CD4-positive, alpha-beta T cell treated with Interleukin-6 for 4 hours (primary cell): ENCODE measurements around the gene REXO4.
"Not testable (repeated sequence)": the region's sequence is repeated elsewhere in the genome, so short reads cannot be mapped to it uniquely, and the experiment has no call there.

ENCODE experiments used
- DNase-seq: peaks from one replicate; pipeline ENCODE4 v3.0.0-alpha.2; 2020; ENCODE audit warnings: mixed read lengths

The REXO4 gene, protein sequence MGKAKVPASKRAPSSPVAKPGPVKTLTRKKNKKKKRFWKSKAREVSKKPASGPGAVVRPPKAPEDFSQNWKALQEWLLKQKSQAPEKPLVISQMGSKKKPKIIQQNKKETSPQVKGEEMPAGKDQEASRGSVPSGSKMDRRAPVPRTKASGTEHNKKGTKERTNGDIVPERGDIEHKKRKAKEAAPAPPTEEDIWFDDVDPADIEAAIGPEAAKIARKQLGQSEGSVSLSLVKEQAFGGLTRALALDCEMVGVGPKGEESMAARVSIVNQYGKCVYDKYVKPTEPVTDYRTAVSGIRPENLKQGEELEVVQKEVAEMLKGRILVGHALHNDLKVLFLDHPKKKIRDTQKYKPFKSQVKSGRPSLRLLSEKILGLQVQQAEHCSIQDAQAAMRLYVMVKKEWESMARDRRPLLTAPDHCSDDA

DNA sequence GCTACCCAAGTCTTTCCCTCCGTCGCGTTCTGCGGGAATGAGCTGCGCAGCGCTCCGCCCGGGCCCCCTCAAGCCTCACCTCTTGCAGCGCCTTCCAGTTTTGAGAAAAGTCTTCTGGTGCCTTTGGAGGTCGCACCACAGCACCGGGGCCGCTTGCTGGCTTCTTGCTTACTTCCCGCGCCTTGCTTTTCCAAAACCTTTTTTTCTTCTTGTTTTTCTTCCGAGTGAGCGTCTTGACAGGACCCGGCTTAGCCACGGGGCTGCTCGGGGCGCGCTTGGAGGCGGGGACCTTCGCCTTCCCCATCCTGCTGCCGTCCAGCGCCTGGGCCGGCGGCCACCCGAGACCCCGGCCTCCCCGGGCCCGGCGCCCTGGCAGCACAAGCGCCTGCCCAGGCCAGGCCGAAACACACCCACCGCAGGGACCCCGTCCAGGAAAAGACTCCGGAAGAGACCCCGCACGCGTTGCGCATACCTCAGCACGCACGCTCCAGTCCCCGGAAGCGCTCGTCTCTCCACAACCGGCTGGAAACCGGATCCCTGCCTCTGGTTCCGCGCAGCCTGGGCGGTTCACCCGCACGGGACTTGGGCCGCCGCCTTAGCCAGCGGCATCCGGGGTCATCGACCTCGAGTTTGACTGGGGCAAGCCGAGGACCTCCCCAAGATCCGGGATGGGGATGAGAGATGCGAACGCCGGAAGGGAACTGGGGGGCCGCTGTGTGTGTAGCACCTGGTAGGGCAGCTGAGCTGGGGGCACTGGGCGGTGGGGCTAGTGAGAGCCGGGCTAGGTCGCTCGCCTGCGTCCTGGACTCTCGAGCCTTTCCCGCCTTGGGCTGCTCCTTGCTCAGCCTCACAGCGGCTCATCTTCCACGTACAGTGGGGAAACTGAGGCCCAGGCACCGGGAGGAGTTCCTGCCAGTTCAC lies at the start of gene REXO4:
Gene REXO4, minus strand, starts transcription at position 470 of the 921 bp plus-strand sequence. Its CDS starts 166 bp downstream, at position 304.
- peak; percentile 83 for DNase-seq

DNA sequence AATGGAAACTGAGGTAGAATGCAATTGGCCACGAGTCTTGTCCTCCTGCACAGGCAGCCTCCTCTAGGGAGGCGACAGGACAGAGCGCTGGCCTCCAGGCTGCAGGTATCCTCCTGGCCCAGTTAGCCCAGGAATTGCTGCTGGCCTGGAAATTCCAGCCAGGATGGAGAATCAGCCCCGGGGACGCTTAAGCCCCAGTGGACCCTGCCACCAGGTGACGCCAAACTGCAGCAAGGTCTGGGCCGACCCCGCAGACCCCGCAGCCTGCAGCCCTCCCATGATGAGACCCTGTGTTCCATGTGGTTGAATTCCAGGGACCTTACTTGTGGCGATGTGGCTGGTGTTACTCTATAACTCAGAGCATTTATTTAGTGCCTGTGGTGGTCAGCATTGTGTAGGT lies 49.3 kb upstream of the REXO4 start:
- no peak for DNase-seq

DNA sequence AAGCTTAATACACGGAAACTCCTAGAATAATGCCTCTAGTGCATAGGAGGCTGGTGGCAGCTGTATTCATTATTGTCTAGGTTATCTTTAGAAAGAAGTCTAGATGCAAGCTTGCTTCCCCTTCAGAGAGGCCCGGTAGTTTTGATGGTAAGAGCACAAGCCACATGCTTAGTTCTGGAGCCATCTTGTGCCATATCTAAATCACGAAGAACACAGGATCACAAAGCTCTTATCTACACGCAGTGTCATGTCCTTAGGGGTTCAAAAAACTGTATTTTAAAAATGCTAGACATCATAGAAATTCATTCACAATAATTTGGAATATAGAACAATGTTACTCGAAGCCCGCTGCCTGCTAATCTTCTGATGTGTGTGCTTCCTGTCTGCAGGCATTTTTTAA lies 48.2 kb upstream of the REXO4 start:
- DNase-seq = no peak

DNA sequence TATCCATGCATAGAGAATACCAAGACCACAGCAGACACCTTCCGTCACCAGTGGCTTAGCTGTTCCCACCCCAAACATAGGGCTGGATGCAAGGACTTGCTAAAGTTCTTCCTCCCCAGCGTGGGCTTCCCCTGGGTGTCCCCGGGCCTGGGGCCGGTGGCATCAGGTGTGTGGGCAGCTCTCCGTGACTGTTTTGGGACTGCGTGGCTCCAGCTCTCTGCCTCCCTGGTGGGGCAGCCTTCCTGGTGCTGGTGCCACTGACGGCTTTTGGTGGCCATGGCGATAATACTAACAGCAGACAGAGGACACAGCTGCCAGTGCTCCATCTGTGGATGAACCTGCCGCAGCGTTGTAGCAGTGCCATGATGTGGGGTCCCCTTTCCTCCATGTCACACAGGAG lies 46.8 kb upstream of the REXO4 start:
- DNase-seq = no peak

DNA sequence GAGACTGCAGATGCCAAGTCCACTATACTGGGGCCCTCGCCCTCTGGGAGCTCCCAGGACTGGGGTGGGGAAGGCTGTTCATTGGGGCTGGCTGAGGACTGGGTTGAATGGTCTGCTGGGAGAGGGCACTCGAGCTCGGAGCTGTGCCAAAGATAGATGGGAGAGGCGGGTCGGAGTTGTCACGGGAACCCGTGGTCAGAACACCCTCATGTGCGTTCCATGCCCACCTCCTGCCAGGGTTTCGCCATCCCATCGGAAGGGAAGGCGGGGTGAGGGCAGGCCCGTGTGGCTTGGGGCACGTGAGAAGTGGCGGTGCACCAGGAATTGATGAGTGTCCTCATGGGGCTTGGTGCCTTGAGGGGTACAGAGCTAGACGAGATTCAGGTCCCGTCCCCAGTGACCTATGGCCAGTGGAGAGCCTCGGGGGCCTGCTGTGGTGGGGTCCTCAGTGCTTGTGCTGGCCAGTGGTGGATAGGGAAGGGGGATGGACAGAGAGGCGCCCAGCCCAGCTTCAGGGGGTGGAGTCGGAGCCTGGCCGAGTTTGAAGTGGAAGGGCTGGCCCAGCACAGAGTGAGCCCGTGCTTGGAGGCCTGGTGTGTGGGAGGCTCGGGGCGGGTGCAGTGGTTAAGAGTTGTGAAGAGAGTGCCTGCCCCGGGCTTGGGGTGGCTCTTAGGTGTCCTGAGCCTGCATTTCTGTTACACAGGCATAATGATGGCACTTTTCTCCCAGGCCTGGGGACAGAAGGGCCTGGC lies 46.2 kb upstream of the REXO4 start:
- DNase-seq = no peak

DNA sequence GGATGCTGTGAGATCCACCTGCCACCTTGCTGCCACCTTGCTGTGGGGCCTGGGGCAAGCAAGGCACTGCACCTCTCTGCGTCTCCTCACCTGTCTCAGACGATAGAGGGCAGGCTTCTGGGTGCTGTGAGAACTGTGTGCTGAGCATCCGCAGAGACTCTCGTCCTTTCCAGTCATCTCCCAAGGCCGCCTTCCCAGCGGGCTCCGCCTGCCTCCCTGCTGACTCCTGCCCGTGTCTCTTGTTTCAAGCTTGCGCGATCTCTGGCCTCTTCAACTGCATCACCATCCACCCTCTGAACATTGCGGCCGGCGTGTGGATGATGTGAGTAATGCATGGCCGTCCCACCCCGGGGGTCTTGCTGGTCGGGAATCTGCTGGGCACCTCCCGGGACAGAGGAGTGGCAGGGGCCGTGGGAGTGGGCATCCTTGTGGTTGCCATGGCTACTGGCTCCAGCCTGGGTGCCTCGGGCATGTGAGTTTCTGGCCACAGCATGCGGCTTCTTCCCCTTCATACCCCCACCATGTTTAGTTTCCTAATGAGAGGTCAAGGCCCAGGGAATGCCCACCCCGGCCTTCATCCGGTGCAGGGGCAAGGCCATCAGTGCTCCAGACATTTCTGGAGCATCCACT lies 45.5 kb upstream of the REXO4 start:
- DNase-seq = peak; percentile 15

DNA sequence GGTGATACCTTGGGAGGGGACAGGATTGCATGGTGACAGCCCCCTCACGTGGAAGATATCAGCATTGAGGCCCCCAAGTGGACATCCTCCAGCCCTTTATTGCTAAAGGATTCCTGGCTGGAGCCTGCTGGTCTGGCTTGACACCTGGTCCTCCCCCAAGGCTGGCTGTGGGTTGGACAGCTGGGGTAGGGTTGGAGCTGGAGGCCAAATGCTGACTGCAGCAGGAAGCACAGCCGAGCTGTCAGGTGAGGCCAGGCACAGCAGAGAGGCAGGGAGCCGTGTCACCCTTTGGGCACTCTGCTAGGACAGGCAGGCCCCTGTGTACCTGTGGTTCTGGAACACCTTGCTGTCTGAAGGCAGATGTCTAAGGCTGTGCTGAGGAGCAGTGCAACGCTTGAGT lies 44.2 kb upstream of the REXO4 start:
- no peak for DNase-seq

DNA sequence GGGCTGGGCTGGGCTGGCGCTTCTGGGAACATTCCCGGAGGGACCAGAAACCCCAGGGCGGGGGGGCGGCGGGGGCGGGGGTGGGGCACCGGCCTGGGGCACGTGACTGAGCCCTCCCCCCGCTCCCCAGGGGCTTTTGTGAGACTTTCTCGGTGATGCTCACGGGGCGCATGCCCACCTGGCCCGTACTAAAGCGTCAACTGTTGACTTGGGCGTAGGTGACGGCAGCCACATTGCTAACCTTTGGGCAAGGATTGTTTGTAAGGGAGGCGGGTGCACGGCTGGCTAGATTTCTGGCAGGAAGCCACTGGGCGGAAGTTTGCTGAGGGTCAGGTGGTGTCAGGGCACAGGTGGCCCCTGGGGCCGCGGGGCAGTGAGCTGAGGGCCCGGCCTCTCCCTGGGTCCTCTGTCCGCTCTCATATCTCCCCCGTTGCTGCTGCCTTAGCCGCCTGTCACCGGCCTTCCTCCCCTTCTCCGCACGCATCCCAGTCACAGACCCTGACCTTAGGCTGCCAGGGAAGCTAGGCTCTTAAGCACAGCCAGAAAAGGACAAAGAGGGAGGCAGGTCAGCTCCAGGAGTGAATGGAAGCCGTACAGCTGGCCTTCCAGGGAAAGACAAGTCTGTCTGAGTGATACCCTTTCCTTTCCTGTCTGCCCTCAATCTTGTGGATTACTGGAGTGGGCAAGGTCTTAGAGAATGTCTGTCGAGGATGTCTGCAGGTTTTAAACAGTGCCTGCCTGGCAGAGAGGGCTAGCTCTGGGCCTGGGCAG lies 42.8 kb upstream of the REXO4 start:
- DNase-seq = no peak

DNA sequence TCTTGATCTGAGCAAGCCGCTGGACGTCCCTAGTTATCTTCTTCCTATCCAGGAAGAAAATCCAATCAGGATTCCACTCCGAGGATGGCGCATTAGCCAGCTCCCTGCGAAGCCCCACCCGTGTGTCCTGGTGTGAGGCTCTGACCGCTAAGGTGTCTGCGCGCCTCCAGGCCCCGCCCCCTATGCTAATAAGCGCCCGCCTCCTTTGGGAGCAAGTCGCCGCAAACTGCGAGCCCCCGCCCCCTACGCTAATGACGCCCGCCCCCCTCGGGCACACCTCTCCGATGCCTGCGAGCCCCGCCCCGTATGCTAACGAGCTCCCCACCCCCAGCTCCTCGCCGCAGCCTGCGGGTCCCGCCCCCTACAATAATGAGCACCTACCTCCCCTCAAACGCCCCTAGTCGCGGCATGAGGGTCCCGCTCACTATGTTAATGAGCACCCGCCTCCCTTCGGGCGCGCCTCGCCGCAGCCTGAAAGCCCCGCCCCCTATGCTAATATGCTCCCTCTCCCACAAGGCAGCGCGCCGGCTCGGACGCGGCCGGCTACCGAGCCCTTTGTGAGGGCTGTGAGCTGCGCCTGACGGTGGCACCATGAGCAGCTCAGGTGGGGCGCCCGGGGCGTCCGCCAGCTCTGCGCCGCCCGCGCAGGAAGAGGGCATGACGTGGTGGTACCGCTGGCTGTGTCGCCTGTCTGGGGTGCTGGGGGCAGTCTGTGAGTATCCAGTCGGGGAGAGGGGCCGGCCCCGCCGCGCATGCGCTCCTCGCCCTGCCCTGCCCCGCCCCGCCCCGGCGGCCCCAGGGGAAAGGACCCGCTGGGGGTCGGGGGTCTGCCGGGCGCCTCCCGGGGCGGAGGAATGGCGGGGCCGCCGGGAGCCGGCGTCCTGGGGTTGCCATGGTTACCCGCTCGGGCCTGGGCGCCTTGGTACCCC lies 41.9 kb upstream of the REXO4 start, which contains the start of gene CACFD1:
Gene CACFD1, plus strand, starts transcription at position 503 of the 929 bp plus-strand sequence. Its CDS starts 89 bp downstream, at position 592.
- DNase-seq = peak; percentile 97

DNA sequence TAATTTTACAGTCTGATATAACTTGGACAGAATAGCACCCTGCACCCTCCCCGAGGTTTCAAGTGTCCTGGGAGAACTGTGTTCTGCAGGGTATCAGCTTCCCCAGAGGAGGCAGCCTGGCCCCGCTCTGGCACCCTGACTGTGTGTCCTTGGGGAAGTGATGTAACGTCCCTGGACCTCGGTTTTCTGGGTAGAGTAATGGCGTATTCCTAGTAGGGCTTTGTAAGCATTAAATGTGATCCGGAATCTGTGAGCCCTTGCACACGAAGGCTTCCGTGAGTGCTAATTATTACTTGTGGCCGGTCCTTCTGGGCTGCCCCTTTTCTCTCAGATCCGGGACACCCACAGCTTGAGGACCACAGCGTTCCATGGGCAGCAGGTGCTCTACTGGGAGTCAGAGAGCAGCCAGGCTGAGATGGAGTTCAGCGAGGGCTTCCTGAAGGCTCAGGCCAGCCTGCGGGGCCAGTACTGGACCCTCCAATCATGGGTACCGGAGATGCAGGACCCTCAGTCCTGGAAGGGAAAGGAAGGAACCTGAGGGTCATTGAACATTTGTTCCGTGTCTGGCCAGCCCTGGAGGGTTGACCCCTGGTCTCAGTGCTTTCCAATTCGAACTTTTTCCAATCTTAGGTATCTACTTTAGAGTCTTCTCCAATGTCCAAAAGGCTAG lies 41.0 kb upstream of the REXO4 start:
- no peak for DNase-seq

DNA sequence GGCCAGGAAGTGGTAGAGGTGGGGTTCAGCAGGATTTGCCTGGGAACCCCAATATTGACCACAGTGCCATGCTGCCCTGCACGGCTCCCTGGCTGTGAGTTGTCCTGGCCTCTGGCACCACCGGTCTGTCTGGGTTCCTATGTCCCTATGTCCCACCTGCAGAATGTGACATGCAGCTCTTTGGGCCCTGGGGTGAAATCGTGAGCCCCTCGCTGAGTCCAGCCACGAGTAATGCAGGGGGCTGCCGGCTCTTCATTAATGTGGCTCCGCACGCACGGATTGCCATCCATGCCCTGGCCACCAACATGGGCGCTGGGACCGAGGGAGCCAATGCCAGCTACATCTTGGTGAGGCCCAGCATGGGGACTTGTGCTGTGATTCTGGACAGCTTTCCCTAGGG lies 39.9 kb upstream of the REXO4 start:
- DNase-seq = no peak

DNA sequence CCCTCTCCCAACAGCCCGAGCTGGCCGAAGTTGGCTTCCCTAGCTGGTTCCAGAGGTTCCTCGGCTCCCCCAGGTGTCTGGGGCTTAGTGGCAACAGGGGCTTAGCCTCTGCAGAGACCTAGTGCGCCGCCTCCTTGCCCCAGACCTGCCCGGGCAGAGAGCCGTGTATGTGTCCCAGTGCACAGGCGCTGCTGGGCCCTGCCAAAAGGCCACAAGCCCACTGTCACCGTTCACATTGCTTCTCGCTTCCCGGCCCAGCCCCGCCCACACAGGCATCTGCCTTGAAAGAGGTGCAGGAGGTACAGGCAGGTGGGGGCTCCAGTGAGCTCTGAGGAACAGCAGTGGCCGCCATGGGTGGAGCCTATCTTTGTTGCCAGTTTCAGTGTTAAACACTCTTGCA lies 39.4 kb upstream of the REXO4 start:
- DNase-seq = no peak

DNA sequence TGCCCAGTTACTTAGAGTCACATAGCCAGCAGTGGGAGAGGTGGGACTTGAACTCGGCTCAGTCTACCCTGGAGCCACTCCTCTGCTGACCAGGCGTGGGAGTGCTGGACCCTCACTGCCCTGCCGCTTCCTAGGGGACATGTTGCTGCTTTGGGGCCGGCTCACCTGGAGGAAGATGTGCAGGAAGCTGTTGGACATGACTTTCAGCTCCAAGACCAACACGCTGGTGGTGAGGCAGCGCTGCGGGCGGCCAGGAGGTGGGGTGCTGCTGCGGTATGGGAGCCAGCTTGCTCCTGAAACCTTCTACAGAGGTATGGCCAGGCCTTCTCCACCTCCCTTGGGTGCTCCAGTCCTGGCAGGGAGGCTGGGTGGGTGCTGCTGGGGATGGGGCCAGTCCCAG lies 38.6 kb upstream of the REXO4 start:
- no peak for DNase-seq

DNA sequence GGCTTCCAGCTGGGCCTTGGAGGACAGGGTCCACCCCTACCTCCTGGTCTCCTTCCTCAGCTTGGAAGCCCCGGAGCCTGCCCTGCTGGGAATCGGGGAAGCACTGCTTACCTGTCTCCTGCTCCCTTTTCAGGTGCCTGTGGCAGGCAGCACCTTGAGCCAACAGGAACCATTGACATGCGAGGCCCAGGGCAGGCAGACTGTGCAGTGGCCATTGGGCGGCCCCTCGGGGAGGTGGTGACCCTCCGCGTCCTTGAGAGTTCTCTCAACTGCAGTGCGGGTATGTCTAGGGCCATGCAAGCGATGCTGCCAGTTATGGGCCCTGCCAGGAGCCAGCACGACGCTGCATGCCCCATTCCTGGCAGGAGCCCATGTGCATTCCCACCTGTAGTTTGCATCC lies 38.1 kb upstream of the REXO4 start:
- no peak for DNase-seq

DNA sequence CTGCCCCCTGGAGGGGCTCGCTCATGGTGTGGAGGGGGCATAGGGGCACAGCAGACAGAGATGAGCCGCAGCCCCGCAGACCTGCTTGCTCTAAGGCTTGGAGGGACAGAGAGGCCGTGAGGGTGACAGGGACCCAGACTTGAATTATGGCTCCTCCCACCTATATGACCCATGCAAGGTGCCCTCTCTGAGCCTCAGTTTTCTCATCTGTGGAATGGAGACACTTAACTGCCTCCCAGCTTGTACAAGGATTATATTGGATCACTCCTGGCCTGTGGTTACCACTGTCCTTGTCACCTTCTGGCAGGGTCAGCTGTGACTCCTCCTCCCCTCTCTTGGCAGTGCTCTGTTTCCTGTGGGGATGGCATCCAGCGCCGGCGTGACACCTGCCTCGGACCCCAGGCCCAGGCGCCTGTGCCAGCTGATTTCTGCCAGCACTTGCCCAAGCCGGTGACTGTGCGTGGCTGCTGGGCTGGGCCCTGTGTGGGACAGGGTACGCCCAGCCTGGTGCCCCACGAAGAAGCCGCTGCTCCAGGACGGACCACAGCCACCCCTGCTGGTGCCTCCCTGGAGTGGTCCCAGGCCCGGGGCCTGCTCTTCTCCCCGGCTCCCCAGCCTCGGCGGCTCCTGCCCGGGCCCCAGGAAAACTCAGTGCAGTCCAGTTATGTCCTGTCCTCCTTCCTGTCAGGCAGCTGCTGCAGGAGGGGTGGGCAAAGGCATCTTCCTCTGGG lies 37.3 kb upstream of the REXO4 start:
- DNase-seq = no peak

DNA sequence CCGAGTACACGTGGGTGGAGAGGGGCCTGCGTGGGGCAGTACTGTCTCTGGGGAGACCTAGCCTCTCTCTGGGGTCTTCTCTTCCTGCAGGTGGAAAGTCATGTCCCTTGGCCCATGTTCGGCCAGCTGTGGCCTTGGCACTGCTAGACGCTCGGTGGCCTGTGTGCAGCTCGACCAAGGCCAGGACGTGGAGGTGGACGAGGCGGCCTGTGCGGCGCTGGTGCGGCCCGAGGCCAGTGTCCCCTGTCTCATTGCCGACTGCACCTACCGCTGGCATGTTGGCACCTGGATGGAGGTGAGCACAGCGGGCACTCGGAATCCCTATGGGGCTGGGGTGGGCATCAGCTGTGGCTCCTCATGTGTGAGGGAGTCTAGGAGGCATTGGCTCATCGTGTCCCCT lies 36.5 kb upstream of the REXO4 start:
- DNase-seq = no peak

DNA sequence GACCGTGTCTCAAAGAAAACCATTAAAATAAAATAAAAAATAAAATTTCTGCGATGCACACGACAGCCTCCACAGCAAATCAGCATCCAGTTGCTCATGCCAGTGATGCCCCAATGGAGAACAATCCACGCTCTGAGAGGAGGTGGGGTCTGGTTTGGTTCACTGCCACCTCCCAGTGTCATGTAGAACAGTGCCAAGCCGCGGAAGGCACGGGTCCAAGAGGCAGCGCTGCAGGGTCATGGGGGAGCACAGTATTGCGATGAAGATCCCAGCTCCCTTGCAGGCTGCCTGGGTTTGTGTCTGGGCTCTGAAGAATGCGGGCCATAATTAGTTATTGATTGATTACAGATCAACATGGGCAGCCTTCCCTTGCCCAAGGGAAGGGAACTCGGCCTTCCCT lies 35.8 kb upstream of the REXO4 start:
- DNase-seq = no peak

DNA sequence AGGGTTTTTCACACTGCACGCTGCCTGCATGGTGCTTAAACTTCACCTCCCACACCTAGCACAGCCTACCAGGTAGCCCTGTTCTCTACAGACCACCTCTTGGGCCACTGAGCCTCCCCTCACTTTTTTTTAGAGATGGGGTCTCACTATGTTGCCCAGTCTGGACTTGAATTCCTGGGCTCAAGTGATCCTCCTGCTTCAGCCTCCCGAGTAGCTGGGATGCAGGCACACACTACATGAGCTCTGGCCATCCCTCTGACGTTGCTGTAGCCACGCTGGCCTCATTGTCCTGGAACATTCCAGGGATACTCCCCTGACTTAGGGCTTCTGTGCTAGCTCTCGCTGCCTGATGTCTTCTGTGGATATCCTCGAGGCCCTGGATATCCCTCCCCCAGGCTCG lies 34.8 kb upstream of the REXO4 start:
- DNase-seq = no peak

DNA sequence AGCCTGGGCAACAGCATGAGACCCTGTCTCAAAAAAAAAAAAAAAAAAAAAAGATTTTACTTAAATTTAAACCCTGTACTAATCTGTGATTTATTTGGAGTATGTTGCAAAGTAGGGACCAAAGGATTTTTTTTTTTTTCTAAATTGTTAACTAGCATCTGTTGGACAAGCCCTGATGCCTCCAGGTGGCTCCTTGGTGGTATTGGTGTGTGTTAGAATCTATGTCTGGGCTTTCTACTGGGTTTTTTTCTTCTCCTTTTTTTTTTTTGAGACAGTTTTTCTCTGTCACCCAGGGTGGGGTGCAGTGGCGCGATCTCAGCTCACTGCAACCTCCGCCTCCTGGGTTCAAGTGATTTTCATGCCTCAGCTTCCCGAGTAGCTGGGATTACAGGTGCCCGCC lies 34.1 kb upstream of the REXO4 start:
- DNase-seq = not testable (repeated sequence)
